PFSK-1 (cell line): Measurements from ENCODE around the gene GAS7.

Source experiments
- POLR2AphosphoS5 ChIP-seq: IDR thresholded peaks from 2 replicates; pipeline ENCODE4 v1.6.1; 2012; ENCODE audit warnings: low read depth, mild to moderate bottlenecking, control low read depth, low read length, moderate library complexity
- TF ChIP-seq, protein P1 (sequence below), 2 experiments: IDR thresholded peaks; 2 replicates each; pipeline versions ENCODE4 v1.6.1 to v1.8.0; 2011 to 2012; ENCODE audit warnings: low read depth in 2 of 2, low read length in 2 of 2, control low read depth in 1 of 2, inconsistent platforms in 1 of 2, mild to moderate bottlenecking in 1 of 2, moderate library complexity in 1 of 2; ENCODE audit not compliant: insufficient read depth in 1 of 2

DNA sequence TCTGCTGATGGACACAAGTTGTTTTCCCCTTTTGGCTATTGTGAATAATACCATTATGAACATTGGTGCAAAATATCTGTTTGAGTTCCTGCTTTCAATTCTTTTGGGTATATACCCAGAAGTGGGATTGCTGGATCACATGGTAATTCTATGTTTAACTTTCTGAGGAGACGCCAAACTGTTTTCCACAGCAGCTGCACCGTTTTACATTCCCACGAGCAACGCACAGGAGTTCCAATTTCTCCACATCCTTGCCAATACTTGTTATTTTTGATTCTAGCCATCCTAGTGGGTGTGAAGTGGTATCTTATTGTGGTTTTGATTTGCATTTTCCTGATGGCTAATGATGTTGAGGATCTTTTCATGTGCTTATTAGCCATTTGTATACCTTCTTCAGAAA is 43.4 kb upstream of the GAS7 start:
- no peak for TF ChIP-seq POLR2AphosphoS5
- TF ChIP-seq, protein P1, sequence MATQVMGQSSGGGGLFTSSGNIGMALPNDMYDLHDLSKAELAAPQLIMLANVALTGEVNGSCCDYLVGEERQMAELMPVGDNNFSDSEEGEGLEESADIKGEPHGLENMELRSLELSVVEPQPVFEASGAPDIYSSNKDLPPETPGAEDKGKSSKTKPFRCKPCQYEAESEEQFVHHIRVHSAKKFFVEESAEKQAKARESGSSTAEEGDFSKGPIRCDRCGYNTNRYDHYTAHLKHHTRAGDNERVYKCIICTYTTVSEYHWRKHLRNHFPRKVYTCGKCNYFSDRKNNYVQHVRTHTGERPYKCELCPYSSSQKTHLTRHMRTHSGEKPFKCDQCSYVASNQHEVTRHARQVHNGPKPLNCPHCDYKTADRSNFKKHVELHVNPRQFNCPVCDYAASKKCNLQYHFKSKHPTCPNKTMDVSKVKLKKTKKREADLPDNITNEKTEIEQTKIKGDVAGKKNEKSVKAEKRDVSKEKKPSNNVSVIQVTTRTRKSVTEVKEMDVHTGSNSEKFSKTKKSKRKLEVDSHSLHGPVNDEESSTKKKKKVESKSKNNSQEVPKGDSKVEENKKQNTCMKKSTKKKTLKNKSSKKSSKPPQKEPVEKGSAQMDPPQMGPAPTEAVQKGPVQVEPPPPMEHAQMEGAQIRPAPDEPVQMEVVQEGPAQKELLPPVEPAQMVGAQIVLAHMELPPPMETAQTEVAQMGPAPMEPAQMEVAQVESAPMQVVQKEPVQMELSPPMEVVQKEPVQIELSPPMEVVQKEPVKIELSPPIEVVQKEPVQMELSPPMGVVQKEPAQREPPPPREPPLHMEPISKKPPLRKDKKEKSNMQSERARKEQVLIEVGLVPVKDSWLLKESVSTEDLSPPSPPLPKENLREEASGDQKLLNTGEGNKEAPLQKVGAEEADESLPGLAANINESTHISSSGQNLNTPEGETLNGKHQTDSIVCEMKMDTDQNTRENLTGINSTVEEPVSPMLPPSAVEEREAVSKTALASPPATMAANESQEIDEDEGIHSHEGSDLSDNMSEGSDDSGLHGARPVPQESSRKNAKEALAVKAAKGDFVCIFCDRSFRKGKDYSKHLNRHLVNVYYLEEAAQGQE (IDR thresholded peaks at IDR 0.05; ENCODE audit: insufficient read depth in 1 of 2, low read depth in 2 of 2, low read length in 2 of 2): no peak
